Measurements from ENCODE around the gene ANKRD11.
A peak's percentile ranks its signal among the peaks of the same experiment; 100 is the strongest.

Gene ANKRD11

DNA sequence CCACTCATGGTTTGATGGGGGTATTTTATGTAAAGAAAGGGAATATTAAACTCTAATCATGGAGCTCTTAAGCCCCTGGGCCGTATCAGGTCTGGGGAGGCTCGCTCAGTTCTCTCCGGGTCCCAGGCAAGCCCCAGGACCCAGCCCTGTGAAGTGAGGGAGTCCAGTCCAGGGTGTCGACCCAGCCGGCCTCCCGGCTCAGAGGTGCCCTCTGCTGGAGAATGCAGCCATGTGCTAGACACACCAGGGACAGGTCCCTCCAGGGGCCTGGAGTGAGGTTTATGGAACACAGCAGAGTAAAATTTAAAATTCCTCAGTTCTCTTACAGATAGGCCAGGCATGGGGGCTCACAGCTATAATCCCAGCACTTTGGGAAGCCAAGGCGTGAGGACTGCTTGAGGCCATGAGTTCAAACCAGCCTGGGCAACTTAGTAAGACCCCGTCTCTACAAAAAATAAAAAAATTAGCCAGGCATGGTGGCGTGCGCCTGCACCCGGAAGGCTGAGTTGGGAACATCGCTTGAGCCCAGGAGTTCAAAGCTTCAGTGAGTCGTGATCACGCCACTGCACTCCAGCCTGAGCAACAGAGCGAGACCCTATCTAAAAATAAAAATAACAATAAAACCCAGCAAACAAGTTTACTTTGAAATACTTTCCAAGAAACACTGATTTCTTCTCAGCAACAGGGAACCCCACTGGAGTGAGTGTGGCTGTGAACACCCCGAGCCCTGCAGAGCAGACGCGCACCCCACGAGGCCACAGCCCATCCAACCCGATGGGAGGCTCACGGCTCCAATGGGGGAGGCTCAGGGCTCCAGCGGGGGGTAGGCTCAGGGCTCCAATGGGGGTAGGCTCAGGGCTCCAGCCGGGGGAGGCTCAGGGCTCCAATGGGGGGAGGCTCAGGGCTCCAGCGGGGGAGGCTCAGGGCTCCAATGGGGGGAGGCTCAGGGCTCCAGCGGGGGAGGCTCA, 200.6 kb downstream of the ANKRD11 start:
- TF ChIP-seq GATA1 (IDR thresholded peaks at IDR 0.05; ENCODE audit: low read depth, low read length): no peak
- no peak for TF ChIP-seq POLR2A (IDR thresholded peaks at IDR 0.05; ENCODE audit: low read length)
- peak; percentile 71 to 83 for DNase-seq

DNA sequence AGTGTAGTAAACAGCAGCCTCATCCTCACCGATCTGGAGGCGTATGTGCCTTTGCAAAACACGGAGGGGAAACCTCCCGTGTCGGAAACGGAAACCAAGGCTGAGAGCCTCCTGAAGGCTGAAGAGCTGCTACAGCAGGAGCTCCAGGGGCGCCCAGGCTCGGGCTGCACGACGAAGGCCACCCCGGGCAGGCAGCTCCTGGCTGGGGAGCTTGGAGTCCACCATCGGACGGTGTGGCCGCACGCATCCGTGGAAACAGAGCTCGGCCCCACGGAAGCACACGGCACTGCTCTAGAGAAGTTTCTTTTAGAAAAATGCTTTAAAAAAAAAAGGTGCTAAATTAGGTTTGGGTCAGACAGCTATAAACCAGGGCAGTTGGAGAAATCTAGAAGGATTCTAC, 201.4 kb downstream of the ANKRD11 start:
- TF ChIP-seq GATA1 (IDR thresholded peaks at IDR 0.05; ENCODE audit: low read depth, low read length): no peak
- no peak for TF ChIP-seq POLR2A (IDR thresholded peaks at IDR 0.05; ENCODE audit: low read length)
- no peak for DNase-seq

DNA sequence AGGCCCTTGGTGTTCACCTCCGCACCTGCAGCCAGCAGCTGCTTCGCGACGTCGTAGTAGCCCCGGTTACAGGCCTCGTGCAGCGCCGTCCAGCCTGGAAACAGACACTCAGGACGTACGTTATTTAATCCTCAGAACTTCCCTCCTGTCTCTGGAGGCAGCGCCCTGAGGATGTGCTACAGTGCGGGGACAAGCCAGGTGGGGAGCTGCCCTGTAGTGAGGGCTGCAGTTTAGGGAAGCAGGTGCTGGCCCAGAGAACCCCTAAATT, 201.8 kb downstream of the ANKRD11 start:
- no peak for DNase-seq
- TF ChIP-seq GATA1 (IDR thresholded peaks at IDR 0.05; ENCODE audit: low read depth, low read length) (no peak), POLR2A (IDR thresholded peaks at IDR 0.05; ENCODE audit: low read length) (no peak)

DNA sequence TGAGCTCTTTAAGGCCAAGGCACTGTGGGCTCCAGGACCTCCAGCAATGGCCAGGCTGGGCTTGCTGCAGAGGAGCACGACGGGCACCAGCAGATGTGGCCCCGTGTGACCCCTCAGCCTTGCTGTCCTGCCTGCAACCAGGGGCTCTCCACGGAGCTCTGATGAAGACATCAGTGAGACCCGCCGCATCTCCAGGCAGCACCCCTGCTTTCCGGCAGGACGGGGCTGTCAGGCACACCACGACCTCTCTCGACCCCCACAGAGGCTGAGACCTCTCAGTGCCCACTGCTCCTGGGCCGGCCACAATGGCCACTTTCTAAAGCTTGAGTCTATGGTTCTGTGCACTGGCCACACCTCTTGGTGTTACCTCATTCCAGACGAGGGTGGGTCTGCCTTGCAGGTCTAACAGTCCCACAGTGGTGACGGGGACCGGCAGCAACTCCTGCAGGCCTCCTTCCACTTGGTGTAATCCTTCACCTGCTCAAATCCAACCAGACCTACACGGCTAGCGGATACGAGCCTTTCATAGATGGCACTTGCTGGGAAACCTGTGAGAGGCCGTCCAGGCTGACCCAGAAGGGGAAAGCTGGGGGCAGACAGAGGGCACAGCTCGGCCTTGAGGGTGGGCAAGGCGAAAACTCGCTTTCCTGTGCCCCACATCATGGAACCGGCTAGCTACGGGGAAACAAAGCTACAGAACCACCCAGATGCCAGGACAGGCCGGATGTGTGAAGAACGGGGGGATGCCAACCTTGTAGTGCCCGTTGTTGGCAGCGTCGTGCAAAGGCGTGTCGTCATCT, 202.4 kb downstream of the ANKRD11 start:
- DNase-seq: no peak

DNA sequence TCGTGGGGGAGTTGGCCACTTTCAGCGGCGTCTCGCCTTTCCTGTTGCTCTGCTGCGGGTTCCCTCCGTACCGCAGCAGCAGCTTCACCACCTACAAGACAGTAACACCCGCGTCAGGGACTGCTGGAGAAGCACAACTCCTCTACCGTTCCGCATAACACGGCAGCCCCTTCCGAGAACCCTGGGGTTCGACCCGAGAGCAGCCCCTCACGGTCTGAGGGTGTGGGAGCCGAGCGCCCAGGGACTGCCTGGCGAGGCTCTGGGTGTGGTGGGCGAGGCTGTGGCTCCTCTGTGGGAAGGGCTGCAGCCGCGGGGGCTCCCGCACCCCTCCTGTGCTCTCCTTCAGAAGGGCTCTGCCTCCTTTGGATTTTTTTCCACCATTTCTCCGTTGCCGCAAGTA, 204.3 kb downstream of the ANKRD11 start:
- DNase-seq: no peak
- TF ChIP-seq POLR2A (IDR thresholded peaks at IDR 0.05; ENCODE audit: low read length): no peak
- no peak for TF ChIP-seq GATA1 (IDR thresholded peaks at IDR 0.05; ENCODE audit: low read depth, low read length)

More for the DNA sequence above, 202.4 kb downstream of the ANKRD11 start:
- TF ChIP-seq POLR2A (IDR thresholded peaks at IDR 0.05; ENCODE audit: low read length) (no peak), GATA1 (IDR thresholded peaks at IDR 0.05; ENCODE audit: low read depth, low read length) (no peak)

DNA sequence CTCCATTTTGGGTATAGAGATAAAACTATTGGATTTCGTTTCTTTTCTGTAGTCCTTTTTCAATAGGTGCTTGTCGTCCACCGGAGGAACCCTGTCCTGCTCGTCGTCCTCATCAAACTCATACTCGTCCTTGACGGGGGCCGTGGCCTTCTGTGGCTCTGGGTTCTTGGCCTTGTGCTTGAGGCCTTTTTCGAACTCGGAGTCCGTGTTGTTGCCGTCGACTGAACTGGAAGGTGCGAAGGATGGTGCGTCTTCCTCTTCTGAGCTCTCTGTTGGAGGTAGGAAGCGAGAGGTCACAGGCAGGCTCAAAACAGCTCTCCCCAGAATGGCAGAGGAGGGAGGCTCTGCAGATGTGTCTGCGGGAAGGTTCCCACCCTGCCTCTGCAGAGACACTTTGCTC, 205.0 kb downstream of the ANKRD11 start:
- DNase-seq: no peak
- no peak for TF ChIP-seq POLR2A (IDR thresholded peaks at IDR 0.05; ENCODE audit: low read length)
- no peak for TF ChIP-seq GATA1 (IDR thresholded peaks at IDR 0.05; ENCODE audit: low read depth, low read length)

DNA sequence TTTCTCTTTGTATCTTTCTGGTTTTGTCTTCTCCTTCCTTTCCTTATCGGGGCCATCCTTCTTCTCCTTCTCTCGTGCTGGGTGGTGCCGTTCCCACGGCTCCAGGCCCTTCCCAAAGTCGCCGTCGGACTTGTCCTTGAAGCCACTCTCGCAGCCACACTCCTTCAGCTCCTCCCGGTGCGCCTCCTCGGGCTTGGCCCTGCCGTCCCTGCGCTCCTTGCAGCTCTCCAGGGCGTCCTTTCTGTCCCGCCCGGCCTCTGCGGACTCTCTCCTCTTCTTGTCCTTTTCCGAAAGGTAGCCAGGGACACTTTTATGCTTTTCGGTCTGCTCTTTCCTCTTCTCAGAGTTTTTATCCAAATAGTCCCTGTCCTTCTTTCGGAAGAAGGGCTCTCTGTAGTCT, 206.9 kb downstream of the ANKRD11 start:
- no peak for DNase-seq
- TF ChIP-seq POLR2A (IDR thresholded peaks at IDR 0.05; ENCODE audit: low read length) (no peak), GATA1 (IDR thresholded peaks at IDR 0.05; ENCODE audit: low read depth, low read length) (no peak)

DNA sequence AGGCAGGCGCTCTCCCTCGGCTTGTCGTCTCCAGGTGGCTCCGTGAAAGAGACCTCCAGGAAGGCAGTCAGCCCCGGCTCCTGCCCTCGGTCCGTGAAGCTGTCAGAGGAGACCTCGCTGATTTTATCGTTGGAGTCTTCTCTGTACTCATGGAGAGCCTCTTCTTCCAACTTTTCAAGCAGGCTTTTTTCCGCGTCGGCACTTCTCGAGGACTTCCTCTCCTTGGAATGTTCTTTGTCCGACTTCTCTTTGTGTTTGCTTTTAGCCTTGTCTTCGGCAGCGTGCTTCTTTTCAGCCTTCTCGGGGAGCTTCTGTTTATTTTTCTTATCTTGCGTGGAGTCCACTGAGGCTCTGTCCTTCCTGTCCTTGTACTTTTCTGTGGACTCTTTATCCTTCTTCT, 207.8 kb downstream of the ANKRD11 start:
- no peak for DNase-seq
- TF ChIP-seq GATA1 (IDR thresholded peaks at IDR 0.05; ENCODE audit: low read depth, low read length): no peak

DNA sequence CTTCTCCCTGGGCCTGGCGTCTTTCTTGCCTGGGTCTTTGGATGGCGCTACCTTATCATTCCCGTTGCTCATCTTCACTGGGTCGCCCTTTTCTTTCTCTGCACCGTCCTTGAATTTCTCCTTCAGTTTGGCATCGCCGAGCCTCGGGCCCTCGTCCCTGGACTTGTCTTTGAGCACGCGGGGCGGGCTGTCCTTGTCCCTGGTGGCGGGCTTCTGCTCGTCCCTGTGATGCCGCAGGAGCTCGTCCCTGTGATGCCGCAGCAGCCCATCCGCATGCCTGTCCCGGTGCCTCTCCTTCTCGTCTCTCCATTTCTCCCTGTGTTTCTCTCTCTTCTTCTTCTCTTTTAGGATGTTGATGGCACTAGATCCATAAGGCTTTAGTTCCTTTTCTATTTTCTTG, 208.5 kb downstream of the ANKRD11 start:
- TF ChIP-seq GATA1 (IDR thresholded peaks at IDR 0.05; ENCODE audit: low read depth, low read length): no peak
- no peak for TF ChIP-seq POLR2A (IDR thresholded peaks at IDR 0.05; ENCODE audit: low read length)
- DNase-seq: no peak

DNA sequence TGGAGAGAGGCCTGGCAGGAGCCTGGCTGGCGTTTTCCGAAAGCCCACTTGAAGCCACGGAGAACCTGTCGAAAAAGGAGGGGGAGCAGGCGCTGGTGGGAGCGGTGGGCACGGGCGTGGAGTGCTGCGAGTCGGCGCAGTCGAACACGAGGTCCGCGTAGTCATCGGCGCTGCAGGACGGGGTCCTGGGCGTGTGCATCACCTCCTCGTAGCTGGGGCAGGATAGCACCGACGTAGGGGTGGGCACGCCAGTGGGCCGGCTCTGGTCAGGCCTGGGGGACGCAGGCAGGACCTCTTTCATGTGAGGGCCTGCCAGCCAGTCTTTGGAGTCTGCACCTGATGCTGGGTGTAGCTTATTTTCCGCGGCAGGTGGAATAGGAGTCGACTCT, 209.2 kb downstream of the ANKRD11 start:
- no peak for DNase-seq
- TF ChIP-seq POLR2A (IDR thresholded peaks at IDR 0.05; ENCODE audit: low read length): no peak
- TF ChIP-seq GATA1 (IDR thresholded peaks at IDR 0.05; ENCODE audit: low read depth, low read length): no peak

DNA sequence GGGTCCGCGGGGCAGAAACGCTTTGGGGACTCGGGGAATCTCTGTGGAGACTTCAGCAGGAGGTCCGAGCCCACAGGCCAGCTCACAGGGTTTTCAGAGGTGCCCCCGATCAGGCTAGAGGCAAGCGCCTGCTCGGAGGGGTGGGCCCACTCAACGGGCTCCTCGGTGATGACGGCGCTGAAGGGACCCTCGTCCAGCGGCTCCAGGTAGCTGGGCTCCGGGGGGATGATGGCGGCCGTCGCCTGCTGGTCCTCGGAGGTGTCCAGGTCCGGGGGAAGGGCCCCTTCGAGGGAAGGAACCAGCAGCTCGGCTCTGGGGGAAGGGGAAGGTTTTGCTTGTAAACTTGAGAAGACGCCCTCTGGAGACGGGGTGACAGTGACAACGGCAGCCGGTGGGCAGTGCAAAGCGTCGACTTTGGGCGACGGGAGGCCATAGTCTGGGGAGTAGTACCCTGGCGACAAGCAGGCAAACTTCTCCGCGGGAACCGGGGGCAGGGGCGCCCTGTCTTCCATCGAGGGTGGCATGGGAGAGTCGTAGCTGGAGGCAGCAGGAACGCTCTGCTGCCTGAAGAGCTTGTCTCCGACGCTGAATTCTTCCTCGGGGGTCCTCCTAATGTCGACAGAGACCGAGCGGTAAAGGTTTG, 209.7 kb downstream of the ANKRD11 start:
- no peak for DNase-seq
- TF ChIP-seq POLR2A (IDR thresholded peaks at IDR 0.05; ENCODE audit: low read length): no peak
- no peak for TF ChIP-seq GATA1 (IDR thresholded peaks at IDR 0.05; ENCODE audit: low read depth, low read length)

DNA sequence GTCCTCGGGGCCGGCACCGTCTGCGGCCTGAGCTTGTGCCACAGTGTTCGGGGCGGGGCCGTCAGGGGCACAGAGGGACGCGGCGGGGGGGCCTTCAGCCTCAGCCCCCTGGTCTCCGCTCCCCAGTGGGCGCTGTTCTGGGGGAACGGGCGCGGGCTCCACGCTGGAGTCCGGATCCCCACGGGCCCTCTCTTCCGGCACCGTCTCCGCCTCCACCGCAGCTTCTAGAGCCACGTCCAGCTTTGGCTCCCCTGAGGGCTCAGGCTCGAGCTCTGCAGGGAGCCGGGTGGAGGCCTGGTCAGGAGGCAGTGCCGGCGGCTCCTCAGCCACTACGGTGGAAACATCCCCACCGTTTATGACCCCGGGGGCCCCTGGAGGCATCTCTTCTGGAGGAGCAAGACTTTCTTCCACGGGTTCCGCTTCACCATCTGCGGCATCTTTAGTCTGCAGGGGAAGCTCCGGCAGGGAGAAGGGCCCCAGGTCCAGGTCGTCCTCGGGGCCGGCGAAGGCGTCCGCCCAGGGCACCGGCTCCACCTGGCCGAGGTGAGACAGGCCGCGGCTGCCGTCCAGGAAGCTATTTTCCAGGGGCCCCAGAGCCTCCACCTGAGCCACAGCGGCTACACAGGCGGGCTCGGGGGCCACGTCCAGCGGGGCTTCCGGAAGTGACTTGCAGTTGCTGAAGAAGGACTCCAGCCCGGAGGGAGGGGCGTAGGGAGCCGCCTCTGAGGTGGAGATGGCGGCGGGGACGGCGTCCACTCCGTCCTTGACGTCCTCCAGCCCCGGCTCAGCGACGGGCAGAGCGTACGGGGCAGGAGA, 210.5 kb downstream of the ANKRD11 start:
- no peak for TF ChIP-seq POLR2A (IDR thresholded peaks at IDR 0.05; ENCODE audit: low read length)
- no peak for TF ChIP-seq GATA1 (IDR thresholded peaks at IDR 0.05; ENCODE audit: low read depth, low read length)
- no peak for DNase-seq

DNA sequence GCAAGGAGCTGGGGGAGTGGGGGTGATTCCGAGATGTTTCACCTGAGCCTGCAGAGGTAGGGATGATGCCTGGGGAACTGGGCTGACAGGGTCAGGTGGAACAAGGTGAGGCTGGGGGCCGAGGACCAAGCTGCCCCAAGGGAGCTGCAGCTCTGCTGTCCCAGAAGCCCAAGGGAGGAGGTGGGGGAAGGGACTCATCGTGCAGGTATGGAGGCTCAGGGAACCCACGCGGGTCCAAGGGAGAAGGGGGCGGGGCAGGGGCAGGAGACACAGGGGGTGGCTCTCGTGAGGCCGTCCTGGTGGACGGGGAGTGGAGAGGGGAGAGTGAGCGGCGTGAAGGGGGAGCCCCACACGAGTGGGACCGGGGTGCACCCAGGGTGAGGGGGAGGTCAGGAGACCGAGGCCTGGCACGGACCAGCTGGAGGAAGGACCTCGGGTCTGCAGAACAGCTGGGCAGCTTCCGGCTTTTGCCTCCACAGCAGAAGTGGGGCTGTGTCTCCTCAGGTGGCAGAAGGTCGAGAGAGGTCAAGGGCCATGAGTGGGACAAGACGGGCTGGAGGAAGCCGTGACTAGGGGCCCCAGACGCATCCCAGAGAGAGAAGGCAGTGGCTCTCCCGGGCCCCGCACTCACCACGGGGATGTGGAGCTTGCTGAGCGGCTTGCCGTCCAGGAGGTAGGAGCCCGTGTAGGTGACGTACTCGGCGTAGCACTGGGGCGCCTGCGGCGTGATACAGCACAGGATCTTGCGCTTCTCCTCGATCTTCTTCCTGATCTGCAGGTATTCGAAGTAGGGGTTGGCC, 211.7 kb downstream of the ANKRD11 start:
- no peak for TF ChIP-seq POLR2A (IDR thresholded peaks at IDR 0.05; ENCODE audit: low read length)
- no peak for TF ChIP-seq GATA1 (IDR thresholded peaks at IDR 0.05; ENCODE audit: low read depth, low read length)
- no peak for DNase-seq
